ENCODE data around the gene IGF1R. TPM values are rescaled to one million over a fixed set of nuclear protein-coding genes. Genes with fewer than 3 reads are reported as not detected.

IGF1R gene
- total and polyA plus RNA-seq, 2 of the 13 experiments (the other 11 are each of a cell fraction or from before 2014, with no cell fraction given) = 15.9 to 18.4 TPM

- TF ChIP-seq ZNF609 (CRISPR knock-in tag; IDR thresholded peaks at IDR 0.05; ENCODE audit: borderline replicate concordance) (peak; percentile 47; the same call in 1 of the 2 replicates), NR2C2 (CRISPR knock-in tag; IDR thresholded peaks at IDR 0.05; ENCODE audit: borderline replicate concordance) (peak; percentile 60), CEBPG (CRISPR knock-in tag; IDR thresholded peaks at IDR 0.05) (peak; percentile 82), RXRB (CRISPR knock-in tag; IDR thresholded peaks at IDR 0.05; ENCODE audit: borderline replicate concordance) (peak; percentile 84), SKI (IDR thresholded peaks at IDR 0.05; ENCODE audit: partially characterized antibody) (no peak), HOXD1 (CRISPR knock-in tag; IDR thresholded peaks at IDR 0.05) (peak; percentile 54; the same call in 1 of the 2 replicates), REXO4 (CRISPR knock-in tag; IDR thresholded peaks at IDR 0.05; ENCODE audit: borderline replicate concordance) (no peak), SIX4 (CRISPR knock-in tag; IDR thresholded peaks at IDR 0.05) (no peak), KDM3A (CRISPR knock-in tag; IDR thresholded peaks at IDR 0.05; ENCODE audit: low read depth) (no peak), PAXIP1 (CRISPR knock-in tag; conservative IDR thresholded peaks at IDR 0.05) (peak; percentile 75)
- TF ChIP-seq, protein P1, sequence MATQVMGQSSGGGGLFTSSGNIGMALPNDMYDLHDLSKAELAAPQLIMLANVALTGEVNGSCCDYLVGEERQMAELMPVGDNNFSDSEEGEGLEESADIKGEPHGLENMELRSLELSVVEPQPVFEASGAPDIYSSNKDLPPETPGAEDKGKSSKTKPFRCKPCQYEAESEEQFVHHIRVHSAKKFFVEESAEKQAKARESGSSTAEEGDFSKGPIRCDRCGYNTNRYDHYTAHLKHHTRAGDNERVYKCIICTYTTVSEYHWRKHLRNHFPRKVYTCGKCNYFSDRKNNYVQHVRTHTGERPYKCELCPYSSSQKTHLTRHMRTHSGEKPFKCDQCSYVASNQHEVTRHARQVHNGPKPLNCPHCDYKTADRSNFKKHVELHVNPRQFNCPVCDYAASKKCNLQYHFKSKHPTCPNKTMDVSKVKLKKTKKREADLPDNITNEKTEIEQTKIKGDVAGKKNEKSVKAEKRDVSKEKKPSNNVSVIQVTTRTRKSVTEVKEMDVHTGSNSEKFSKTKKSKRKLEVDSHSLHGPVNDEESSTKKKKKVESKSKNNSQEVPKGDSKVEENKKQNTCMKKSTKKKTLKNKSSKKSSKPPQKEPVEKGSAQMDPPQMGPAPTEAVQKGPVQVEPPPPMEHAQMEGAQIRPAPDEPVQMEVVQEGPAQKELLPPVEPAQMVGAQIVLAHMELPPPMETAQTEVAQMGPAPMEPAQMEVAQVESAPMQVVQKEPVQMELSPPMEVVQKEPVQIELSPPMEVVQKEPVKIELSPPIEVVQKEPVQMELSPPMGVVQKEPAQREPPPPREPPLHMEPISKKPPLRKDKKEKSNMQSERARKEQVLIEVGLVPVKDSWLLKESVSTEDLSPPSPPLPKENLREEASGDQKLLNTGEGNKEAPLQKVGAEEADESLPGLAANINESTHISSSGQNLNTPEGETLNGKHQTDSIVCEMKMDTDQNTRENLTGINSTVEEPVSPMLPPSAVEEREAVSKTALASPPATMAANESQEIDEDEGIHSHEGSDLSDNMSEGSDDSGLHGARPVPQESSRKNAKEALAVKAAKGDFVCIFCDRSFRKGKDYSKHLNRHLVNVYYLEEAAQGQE (IDR thresholded peaks at IDR 0.05; ENCODE audit: borderline replicate concordance in 1 of 2, low read depth in 1 of 2, low read length in 2 of 2) = no peak
- TF ChIP-seq, protein P2, sequence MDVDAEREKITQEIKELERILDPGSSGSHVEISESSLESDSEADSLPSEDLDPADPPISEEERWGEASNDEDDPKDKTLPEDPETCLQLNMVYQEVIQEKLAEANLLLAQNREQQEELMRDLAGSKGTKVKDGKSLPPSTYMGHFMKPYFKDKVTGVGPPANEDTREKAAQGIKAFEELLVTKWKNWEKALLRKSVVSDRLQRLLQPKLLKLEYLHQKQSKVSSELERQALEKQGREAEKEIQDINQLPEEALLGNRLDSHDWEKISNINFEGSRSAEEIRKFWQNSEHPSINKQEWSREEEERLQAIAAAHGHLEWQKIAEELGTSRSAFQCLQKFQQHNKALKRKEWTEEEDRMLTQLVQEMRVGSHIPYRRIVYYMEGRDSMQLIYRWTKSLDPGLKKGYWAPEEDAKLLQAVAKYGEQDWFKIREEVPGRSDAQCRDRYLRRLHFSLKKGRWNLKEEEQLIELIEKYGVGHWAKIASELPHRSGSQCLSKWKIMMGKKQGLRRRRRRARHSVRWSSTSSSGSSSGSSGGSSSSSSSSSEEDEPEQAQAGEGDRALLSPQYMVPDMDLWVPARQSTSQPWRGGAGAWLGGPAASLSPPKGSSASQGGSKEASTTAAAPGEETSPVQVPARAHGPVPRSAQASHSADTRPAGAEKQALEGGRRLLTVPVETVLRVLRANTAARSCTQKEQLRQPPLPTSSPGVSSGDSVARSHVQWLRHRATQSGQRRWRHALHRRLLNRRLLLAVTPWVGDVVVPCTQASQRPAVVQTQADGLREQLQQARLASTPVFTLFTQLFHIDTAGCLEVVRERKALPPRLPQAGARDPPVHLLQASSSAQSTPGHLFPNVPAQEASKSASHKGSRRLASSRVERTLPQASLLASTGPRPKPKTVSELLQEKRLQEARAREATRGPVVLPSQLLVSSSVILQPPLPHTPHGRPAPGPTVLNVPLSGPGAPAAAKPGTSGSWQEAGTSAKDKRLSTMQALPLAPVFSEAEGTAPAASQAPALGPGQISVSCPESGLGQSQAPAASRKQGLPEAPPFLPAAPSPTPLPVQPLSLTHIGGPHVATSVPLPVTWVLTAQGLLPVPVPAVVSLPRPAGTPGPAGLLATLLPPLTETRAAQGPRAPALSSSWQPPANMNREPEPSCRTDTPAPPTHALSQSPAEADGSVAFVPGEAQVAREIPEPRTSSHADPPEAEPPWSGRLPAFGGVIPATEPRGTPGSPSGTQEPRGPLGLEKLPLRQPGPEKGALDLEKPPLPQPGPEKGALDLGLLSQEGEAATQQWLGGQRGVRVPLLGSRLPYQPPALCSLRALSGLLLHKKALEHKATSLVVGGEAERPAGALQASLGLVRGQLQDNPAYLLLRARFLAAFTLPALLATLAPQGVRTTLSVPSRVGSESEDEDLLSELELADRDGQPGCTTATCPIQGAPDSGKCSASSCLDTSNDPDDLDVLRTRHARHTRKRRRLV (CRISPR knock-in tag; IDR thresholded peaks at IDR 0.05) = no peak
These were observed 43.9 kb downstream of the IGF1R start (continued) for GRCh38 chr15:98692213-98692612.
